Activated CD4-positive, alpha-beta T cell treated with anti-CD3 and anti-CD28 coated beads, Interleukin-2, amount 50 U/mL, for 48 hours (primary cell): Measurements from ENCODE around the gene NPHP4.

Experiments
- DNase-seq, 2 experiments: peaks; one replicate each; pipeline ENCODE4 v3.0.0-alpha.2; 2020

NPHP4 gene

GRCh38 chr1:6003568-6004411 is 11.6 kb upstream of the NPHP4 start:
- no peak for DNase-seq

GRCh38 chr1:6002714-6003501 is 10.7 kb upstream of the NPHP4 start:
- DNase-seq = no peak

- no peak for DNase-seq
These were observed 9.9 kb upstream of the NPHP4 start for GRCh38 chr1:6001992-6002576.

- no peak for DNase-seq
These were observed 8.4 kb upstream of the NPHP4 start for GRCh38 chr1:6000444-6001288.

- DNase-seq = no peak
These were observed 7.7 kb upstream of the NPHP4 start for GRCh38 chr1:5999711-6000443.

GRCh38 chr1:5998906-5999301 is 6.7 kb upstream of the NPHP4 start:
- no peak for DNase-seq

GRCh38 chr1:5998051-5998905 is 6.1 kb upstream of the NPHP4 start:
- DNase-seq = no peak

GRCh38 chr1:5997316-5997715 is 5.1 kb upstream of the NPHP4 start:
- DNase-seq = no peak

GRCh38 chr1:5996641-5997270 is 4.5 kb upstream of the NPHP4 start:
- no peak for DNase-seq

- DNase-seq = no peak
These were observed 3.8 kb upstream of the NPHP4 start for GRCh38 chr1:5995871-5996630.

- DNase-seq = peak; percentile 61 to 74
These were observed 2.7 kb upstream of the NPHP4 start for GRCh38 chr1:5994713-5995621.

- DNase-seq = peak; percentile 46 to 55
These were observed 1.6 kb upstream of the NPHP4 start for GRCh38 chr1:5993556-5994491.

GRCh38 chr1:5992814-5993555 is 760 bp upstream of the NPHP4 start:
- peak; percentile 25 to 39 for DNase-seq

GRCh38 chr1:5991381-5992025 is 722 bp downstream of the NPHP4 start:
- peak; percentile 21 to 37 for DNase-seq

- DNase-seq = no peak
These were observed 1.3 kb downstream of the NPHP4 start for GRCh38 chr1:5990913-5991312.

- DNase-seq = no peak
These were observed 2.4 kb downstream of the NPHP4 start for GRCh38 chr1:5989731-5990271.
